ENCODE data around the gene MRPL10.

MRPL10 gene

DNA sequence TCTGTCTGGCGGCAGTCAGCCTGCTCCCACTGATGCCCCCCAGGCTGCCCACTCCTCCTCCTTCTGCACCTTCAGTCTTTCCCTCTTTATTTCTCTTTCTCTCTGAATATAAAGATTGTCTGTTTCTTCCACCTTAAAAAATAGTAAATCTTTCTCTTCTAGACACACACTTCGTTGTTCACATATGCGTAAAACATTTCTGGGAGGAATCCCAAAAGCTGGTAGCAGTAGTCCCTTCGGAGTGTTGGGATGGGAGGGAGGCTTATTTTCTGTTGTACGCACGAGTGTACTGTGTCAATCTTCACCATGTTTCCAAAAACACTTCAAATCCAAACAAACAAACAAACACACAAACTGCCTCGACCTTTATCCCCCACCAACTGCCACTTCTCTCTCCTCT, 19.6 kb downstream of the MRPL10 start:
- no peak for DNase-seq

DNA sequence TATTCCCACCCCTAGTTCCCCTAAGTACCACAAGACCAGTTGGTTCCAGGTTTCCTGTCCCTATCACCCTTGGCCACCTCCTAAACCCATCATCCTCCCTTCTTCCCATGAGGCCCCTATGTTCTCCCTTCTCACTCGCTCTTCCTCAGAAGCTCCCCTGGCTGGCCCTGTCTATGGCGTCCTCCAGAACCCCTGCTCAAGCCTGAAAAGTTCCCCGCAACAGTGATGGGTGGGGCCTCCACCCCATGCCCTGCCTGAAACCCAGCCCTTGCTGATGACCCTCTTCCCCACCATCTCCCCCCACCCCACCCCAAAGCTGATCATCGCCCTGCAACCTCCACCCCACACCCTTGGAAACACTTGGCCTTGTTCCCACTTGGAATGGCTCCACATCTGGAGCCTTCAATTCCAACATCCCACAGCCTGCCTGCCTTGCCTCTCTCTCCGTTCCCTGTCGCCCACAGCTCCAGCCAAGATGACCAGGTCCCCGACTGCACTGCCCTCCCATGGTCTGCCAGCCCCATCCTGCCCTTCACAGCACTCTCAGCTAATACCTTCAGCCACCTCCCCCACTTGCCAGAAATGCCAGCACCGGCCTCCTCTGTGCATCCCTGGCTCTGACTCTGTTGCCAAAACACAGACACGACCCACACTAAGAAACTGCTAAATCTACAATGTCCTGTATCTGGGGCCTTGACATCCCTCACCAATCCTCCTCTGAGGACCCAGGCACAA, 20.3 kb downstream of the MRPL10 start:
- no peak for DNase-seq

DNA sequence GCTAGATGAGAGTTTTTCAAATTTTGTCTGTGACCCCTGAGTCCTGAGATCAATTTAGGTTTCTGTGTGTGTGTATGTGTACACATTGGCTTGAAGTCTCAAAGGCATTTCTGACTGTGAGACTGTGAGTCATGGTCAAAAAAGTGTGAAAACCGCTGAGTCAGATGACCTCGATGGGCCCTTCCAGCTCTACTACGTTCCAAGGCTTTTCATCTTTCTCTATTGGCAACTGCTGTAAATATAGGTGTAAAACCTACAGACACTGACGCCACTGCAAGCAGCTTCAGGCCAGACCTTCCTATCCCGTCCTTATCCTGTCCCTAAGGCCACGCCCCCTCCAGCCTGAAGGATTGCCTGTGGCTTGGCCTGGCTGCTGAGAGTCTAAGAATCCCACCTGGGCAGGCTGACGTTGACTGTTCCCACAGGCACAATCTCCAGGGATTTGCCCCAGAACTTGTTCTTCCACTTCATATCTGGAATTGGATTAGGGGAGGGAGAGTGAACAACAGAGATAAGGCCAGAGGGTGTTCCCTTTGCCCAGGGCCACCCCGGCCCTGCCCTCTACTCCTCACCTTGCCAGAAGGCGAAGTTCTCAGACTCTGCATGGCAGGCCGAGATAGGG, 21.0 kb downstream of the MRPL10 start:
- DNase-seq, result peak; percentile 25

DNA sequence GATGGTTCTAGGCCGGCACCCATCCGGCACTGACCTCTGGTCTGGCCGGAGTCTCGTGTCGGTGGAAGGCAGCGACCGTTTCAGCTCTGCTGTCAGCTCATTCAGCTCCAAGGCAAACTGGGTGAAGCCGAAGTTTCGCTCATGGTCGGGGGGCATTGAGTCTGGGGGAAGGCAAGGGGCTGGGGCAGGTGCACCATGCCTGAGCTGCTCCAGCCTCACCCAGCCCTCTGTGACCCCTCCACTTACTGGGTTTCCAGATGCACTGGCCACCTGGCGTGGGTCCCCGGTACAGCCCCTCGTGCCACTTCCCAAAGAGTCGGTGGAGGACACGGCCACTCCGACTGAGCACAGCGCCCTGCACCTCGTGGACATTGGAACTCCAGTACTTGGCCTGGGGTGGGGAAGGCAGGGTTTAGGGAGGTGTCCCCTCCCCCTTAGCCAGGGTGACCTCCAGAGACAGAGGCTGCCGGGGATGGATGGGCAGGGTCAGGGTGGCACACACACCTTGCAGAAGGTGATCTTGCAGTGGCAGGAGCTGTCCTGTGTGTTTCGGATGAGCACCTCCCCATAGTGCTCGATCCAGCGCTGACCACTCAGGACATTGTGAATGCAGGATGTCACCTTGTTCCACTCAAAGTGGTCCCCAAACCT, 22.4 kb downstream of the MRPL10 start:
- no peak for DNase-seq

DNA sequence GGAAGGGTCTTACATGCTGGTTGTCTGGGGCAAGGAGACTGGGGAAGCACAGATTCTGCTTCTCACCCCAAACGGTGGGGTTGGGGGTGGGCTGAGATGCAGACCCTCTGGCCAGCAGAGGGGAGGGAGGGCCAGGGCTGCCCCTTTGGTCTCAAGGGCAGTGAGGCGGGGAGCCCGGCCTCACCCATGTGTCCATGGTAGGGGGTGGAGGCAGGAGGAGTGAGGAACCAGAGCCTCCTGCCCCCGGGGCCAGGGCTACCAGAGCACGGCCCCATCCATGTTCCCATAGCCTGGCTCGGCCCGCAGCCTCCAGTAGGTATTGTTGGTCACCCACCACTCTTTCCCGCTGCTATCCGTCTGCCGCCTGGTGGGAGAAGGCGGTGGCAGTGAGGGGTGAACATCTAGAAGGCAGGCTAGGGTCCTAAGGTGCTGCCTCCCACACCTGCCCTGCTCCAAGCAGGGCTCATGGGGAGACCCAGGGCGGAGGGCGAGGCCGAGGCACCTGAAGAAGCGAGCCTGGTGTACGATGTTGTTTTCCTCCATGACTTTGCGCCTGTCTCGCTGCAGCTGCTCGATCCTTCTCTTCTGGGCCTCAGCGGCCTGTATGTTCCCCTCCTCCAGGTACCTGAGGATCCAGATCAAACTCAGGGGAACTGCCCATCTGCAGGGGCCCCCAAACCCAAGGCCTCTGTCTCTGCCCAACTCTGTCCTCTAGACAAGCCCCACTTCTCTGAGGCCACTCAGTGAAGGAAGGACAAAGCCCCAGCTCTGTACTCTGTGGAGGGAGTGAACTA, 23.1 kb downstream of the MRPL10 start:
- DNase-seq, result no peak

DNA sequence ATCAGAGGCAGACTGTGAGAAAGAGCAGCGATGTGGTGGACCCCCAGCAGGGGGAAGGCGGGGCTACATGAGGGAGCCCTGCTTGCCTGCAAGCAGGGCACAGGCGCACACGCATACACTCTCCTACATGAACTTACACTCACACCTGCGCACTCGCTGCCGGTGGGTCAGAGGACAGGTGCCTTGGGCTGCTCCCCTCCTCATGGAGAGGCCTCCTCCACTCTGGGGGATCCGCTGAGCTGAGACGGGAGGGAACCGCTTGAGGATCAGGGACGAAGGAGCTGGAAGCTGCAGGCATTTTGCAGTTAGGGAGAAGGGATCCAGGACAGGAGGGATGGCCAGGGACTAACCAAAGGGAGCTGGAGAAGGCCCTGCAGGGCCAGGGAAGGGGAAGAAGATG, 23.9 kb downstream of the MRPL10 start:
- no peak for DNase-seq

DNA sequence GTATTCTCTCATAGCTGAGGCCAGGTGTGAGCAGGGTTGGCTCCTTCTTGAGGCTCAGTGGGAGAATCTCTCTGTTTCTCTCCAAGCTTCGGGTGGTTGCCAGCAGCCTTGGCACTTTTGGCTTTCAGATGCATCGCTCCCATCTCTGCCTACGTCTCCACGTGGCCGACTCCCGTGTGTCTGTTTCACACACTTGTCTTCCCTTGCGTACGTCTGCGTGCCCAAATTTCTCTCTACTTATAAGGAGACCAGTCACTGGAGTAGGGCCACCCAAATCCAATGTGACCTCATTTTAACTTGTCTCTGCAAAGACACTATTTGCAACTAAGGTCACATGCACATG, 24.5 kb downstream of the MRPL10 start:
- DNase-seq, result no peak

DNA sequence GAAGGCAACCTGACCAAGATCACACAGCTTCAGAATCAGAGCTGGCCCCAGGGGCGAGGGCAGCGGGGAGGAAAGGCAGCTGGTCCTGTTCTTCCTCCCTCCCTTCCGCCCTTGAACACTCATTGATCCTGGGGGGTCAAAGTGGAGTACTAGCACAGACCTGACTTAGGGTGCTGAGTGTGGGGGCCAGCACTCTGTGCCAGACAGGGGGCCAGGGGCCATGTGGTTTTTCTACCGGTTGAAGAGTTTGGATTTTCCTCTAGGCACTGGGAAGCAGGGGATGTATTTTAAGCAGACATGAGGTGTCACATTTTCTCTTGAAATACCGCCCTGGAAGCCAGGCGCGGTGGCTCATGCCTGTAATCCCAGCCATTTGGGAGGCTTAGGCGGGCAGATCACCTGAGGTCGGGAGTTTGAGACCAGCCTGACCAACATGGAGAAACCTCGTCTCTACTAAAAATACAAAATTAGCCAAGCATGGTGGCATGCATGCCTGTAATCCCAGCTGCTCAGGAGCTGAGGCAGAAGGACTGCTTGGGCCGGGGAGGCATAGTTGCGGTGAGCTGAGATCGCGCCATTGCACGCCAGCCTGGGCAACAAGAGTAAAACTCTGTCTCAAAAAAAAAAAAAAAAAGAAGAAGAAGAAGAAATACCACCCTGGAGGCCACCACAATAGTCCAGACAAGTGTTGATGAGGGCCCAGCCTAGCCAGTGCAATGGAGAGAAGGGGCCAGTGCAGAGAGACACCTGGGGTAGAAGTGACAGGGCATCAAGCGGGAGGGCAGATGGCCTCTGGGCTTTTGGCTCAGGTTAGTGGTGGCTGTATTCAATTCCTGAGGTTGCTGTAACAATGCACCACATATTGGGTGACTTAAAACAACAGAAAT, 25.1 kb downstream of the MRPL10 start:
- no peak for DNase-seq

DNA sequence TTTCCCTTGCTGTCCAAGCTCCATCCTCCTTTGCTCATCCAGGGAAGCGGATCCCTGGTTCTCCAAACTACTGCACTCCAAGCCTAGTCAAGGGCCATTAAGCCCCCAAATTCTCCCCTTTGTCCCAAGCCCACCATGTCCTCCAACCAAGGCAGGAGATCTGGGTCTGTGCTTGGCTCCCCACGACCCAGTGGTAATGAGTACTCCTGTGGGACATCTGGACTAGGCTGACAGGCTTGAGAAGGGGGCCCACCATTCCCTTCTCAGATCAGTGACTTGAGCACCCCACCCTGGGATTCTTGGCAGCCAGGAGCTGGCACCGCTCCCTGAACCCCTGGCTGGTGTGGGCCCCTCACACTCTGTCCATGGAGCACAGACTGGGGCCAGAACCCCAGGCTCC, 26.9 kb downstream of the MRPL10 start:
- DNase-seq, result no peak

DNA sequence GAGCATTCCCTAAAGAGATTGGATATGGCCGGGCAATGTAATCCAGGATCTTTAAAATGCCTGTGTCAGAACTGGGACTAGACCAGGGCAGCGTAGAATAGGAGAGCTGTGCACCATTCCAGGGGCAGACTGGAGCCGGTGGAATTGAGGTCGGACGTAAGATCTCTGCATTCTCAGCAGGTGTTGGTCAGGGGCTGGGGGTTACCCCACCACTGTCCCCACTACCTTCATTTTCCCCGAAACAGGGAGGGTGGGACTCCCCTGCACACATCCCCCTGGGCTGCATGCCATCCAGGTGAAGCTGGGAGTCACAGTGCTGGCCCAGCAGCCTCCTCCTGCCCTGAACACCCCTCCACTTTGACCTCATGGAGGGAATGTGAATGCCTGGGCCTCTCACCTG, 27.6 kb downstream of the MRPL10 start:
- no peak for DNase-seq

DNA sequence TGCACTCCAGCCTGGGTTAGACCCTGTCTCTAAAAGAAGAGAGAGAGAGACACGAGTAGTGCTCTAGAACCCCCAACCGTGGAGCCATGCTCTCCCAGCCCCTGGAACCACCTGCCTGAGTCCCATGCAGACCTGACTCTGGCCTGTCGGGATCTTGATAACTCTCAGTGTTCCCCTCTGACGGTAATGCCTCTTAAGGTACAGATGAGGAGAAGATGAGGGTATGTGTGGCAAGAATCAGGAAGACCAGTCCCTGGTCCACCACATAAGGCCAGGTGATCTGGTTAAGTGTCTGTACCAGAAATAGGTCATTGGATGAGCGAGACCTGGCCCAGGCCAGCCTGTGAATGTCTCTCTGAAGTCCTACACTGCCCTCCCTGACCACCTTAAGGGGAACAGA, 28.1 kb downstream of the MRPL10 start:
- no peak for DNase-seq

DNA sequence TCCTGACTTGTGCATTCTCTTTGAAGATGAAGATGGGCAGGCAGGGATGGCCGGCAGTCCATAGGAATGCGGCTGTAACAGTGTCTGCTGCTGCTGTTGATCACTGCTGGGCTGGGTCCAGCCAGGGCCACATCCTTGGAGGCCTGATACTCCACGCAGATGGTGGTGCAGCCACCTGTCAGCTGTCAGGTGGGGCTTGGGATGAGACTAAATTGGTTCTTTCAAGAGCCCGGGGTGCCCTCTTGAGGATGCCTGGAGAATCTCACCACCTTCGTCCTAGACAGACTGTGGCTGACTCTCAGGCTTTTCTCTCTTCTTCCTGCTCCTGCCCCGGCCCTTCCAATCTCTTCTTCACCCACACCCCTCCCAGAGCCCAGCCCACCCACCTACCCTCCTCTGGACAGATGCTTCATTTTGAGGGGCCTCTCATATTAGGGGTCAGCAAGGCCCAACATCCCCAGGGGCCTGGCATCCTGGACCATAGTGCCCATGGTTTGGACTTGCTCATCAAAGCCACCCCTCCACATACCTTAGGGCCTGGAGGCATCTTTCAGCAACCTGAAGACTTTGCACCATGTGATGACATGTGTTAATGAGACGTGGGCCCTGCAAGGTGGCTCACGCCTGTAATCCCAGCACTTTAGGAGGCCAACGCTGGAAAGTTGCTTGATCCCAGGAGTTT, 28.9 kb downstream of the MRPL10 start:
- DNase-seq, result peak; percentile 85

DNA sequence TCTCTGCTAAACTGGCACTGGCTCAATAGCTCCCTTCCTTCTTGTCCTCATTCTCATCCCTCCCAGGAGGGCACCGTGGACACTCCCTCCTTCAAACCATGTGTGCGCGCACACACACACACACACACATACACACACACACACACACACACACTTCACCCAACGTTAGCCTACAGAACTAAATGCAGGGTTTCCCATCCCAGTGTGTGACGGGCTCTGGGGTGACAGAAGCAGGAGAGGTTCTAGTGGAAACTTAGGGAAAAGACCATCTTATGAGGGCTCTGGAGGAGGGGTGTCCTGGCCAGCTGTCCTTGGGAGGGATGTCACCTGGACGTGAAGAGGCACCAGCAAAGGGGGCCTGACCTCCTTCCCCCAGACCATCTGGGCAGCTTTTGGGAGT, 29.4 kb downstream of the MRPL10 start:
- DNase-seq, result no peak

DNA sequence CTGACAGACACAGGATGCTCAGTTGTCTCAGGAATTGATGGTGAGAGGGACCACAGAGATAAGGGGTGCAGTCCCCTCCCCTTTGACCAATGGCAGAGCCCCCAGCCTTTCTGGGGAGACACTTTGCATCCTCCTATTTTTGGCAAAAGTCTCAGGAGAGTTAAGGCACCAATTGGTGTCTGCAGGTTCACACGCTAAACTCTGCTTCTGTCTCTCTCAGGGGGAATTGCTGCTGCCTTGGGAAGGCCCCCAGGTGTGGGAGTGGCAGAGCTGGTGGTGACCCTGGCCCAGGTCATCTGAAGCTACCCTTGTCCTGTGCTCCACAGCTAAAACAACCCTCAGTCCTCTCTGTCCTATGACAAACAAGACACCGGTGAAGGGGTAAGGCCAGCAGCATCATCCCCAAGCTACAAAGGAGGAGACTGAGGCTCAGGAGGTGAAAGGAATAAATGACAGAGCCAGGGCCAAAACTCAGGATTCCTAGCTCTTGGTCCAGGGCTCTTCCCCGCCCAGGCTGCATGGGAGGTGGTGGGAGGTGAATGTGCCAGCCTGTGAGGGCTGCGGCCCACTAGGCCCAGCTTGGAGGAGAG, 30.1 kb downstream of the MRPL10 start:
- no peak for DNase-seq

DNA sequence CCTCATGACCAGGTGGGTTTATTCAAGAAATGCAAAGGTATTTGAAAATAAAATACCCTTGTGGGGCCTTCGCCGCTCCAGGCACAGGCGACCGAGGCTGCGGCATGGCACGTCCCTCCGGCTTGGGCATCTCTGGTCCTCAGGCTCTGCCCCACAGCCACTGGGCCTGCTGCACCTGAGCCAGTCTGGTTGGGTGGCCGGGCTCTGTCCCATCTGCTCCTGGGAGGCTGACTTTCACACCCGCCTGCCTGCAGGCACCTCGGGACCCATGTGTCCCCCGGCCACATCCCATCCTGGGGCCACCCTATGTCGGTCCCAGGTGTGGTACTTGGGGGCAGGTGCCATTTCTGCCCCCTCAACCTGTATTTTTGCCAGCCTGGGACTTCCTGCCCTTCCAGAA, 30.7 kb downstream of the MRPL10 start:
- DNase-seq, result no peak

DNA sequence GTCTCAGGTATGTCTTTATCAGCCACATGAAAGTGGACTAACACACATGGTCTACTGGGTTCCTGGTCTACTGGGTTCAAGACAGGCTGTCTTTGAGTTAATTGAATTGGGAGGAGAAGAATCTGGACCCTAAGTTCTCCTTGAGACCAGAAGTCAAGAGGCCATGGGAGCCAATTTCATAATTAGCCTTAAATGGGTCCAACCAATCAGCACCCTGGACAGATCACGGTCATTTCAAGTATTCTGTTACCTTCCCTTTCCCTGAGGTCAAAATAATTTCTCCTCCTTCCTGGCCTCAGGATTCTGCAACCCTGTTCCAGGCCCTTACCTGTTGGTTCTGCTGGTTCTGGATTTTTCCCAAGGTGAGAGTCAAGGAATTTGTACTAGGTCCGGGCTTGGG, 33.5 kb downstream of the MRPL10 start:
- DNase-seq, result no peak

DNA sequence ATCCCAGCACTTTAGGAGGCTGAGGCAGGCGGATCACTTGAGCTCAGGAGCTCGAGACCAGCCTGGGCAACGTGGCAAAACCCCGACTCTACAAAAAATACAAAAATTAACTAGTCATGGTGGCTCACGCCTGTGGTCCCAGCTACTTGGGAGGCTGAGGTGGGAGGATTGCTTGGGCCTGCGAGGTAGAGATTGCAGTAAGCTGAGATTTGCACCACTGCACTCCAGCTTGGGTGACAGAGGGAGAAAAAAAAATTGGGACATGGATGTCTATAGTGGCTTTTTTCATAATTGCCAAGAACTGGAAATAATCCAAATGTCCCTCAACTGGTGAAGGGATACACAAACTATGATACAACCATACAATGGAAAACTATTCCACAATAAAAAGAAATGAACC, 38.4 kb downstream of the MRPL10 start:
- DNase-seq, result no peak

DNA sequence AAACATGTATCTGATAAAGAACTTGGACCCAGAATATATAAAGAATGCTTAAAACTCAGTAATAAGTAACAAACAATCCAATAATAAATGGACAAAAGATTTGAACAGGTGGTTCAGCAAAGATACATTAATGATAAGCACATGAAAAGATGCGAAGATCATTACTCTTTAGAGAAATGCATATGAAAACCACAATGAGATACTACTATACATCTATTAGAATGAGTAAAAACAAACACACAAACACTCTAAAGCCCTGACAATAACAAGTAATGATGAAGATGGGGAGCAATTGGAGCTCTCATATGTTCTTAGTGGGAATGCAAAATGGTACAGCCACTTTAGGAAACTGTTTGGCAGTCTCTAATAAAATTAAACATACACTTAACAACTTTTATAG, 38.9 kb downstream of the MRPL10 start:
- no peak for DNase-seq

DNA sequence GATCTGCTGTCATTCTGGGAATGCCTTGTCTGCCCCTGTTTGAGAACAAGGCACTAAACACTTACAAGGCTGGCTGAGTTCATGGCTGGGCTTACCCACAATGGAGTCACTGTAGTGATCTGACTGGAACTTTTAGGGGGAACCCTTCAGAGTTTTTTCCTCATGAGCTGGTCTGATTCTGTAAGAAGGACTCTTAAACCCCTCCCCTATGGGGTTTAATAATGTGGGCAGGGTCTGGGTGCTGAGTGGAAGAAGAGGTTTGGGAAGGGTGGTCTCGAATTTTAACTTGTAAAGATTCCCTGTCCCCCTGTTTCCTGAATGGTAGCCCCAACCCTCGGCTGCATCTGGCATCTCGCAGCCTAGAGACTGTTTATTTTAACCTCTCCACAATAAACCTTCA, 40.3 kb downstream of the MRPL10 start:
- DNase-seq, result no peak

DNA sequence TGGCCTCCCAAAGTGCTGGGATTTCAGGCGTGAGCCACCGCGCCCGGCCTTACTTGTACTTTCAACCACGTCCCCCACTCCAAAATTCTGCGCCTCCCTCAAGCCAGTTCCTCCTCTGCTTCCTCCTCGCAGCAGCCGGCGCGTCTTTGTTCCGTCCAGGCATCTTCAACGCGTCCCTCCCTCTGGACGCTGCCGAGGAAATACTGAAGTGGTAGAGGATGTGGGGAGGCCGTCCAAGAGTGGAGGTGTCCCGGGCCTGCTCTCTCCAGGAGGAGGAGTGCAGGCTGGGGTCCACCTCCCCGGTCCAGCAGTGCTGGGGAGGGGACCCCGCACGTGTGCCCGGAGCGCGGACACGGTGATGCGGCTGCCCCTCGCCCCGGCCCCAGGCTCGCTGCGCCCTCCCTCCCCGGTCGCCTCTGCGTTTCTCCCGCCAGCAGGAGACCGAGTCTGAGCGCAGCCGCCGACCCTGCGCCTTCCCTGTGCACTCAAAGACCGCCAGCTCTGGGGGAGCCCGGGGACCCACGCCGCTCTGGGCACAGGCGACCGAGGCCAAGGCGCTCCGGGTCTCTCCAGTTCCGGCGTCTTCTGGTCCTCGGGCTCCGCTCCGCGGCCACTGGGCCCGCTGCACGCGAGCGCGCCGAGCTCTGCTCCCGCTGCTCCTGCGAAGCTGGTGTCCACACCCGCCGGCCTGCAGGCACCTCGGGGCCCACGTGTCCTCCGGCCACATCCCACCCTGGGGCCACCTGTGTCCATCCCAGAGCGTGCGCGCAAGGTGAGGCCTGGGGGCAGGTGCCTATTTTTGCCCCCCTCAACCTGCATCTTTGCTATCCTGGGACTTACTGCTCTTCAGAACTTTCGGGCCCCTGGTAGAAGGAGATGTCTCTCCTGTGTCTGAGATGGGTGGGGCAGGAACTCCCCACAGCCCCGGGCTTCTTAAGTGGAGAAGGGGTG, 41.5 kb downstream of the MRPL10 start:
- DNase-seq, result peak; percentile 86

All from NCI-H510A (cell line).